ENCODE data around the gene MT1H. TPM values are rescaled to one million over a fixed set of nuclear protein-coding genes. Genes with fewer than 3 reads are reported as not detected.

The MT1H gene
- total RNA-seq (2021; ENCODE audit: unreplicated experiment): not detected
- polyA plus RNA-seq (2012): not detected in 2 replicates
- not detected for Bru-seq, nascent RNA
- BruChase-seq, experiment 1, labeled RNA remaining after a 6-hour chase: not detected
- not detected for BruChase-seq, experiment 2, labeled RNA remaining after a 2-hour chase
- long read RNA-seq: 0 reads

GRCh38 chr16:56669005-56669839 lies at the start of gene MT1H:
MT1H (plus strand) TSS chr16:56669814; CDS start chr16:56669885, 71 bp downstream.
- Histone ChIP-seq H3K4me2 (ENCODE audit: low read length) (no peak within 1 kb of the TSS), H3K9me2 (ENCODE audit: insufficient read depth) (no peaks in the 10 kb centered on the region), H3K4me3 (replicated peaks in 1 of 2; ENCODE audit: low read depth in 1 of 2, low read length in 2 of 2) (no peak within 1 kb of the TSS), H3K79me2 (ENCODE audit: insufficient read depth, low read length) (no peaks in the 10 kb centered on the region), H2AFZ (ENCODE audit: low read depth, low read length, poor library complexity, severe bottlenecking) (no peak within 1 kb of the TSS), H3K9me3 (ENCODE audit: control insufficient read depth in 1 of 2, insufficient read depth in 1 of 2, low read depth in 1 of 2, low read length in 2 of 2) (no peaks in the 10 kb centered on the region), H3K27ac (ENCODE audit: low read depth, low read length) (no peak within 1 kb of the TSS), H4K20me1 (ENCODE audit: insufficient read depth) (no peaks in the 10 kb centered on the region), H3K36me3 (ENCODE audit: control insufficient read depth in 1 of 2, insufficient read depth in 2 of 2, low read length in 2 of 2) (no peaks in the 10 kb centered on the region), H3K27me3 (ENCODE audit: insufficient read depth, low read length) (no peaks in the 10 kb centered on the region), H3K9ac (ENCODE audit: low read length) (no peak within 1 kb of the TSS), H3K4me1 (ENCODE audit: control insufficient read depth in 1 of 2, insufficient read depth in 2 of 2, low read length in 2 of 2) (no peaks in the 10 kb centered on the region)
- ChIA-PET CTCF (no interaction called here), POLR2A (no interaction called here), RAD21 (ENCODE audit: low non-redundant PET in 1 of 2, low total read pairs in 2 of 2, uncharacterized antibody in 2 of 2, unreplicated experiment in 2 of 2) (no interaction called here)
- no TSS peak for BruUV-seq (replicated peaks)
- DNase-seq (ENCODE audit: low read depth, low spot score) (no peak), ATAC-seq (no peak)
- intact Hi-C loops (cut with micrococcal nuclease): no loop called here
- TF ChIP-seq REST (IDR thresholded peaks at IDR 0.05; ENCODE audit: low read depth): no peak
- TF ChIP-seq EZH2phosphoT487 (IDR thresholded peaks at IDR 0.05; ENCODE audit: borderline replicate concordance): no peak
- TF ChIP-seq CEBPB (IDR thresholded peaks at IDR 0.05; ENCODE audit: low read depth): no peak
- no peak for TF ChIP-seq TCF7L2 (IDR thresholded peaks at IDR 0.05; ENCODE audit: borderline replicate concordance, extremely low read depth, insufficient read depth, insufficient read length)
- TF ChIP-seq, protein P1, sequence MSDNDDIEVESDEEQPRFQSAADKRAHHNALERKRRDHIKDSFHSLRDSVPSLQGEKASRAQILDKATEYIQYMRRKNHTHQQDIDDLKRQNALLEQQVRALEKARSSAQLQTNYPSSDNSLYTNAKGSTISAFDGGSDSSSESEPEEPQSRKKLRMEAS (IDR thresholded peaks at IDR 0.05): no peak
- no peak for TF ChIP-seq JUND (IDR thresholded peaks at IDR 0.05)
- TF ChIP-seq CBX3 (IDR thresholded peaks at IDR 0.05; ENCODE audit: low read depth): no peak
- no peak for TF ChIP-seq ZFX (IDR thresholded peaks at IDR 0.05)
- no peak for TF ChIP-seq SIN3A (IDR thresholded peaks at IDR 0.05; ENCODE audit: low read depth)
- TF ChIP-seq EGR1 (IDR thresholded peaks at IDR 0.05; ENCODE audit: low read depth): no peak
- TF ChIP-seq EZH2 (IDR thresholded peaks at IDR 0.05): no peak
- TF ChIP-seq ZNF274 (IDR thresholded peaks at IDR 0.05; ENCODE audit: low read depth, low read length): no peak
- no peak for TF ChIP-seq FOSL1 (IDR thresholded peaks at IDR 0.05; ENCODE audit: low read depth)
- no peak for TF ChIP-seq YY1 (IDR thresholded peaks at IDR 0.05; ENCODE audit: extremely low read depth, insufficient replicate concordance, low read depth, low read length)
- no peak for TF ChIP-seq ZBTB33 (IDR thresholded peaks at IDR 0.05; ENCODE audit: extremely low read depth, insufficient replicate concordance, low read length)
- TF ChIP-seq CTCF (IDR thresholded peaks at IDR 0.05 in 2 of 3, conservative IDR thresholded peaks at IDR 0.05 in 1 of 3; ENCODE audit: borderline replicate concordance in 1 of 3, insufficient read depth in 1 of 3, low read depth in 2 of 3, low read length in 2 of 3): no peak

Data from HCT116 (cell line).